ENCODE data around the gene ADCK1. TPM values are rescaled to one million over a fixed set of nuclear protein-coding genes. Genes with fewer than 3 reads are reported as not detected.
"Not testable (repeated sequence)": the region's sequence is repeated elsewhere in the genome, so short reads cannot be mapped to it uniquely, and the experiment has no call there.

ADCK1 gene
- polyA plus RNA-seq, 3 donors: 3.7 to 33.0 (median 5.4) TPM

GRCh38 chr14:77885367-77885766 is 85.5 kb downstream of the ADCK1 start:
- intact Hi-C loops (cut with micrococcal nuclease): no loop called here
- Mint-ChIP-seq H3K27ac (no peak overlapping the region), H3K9me3 (peaks cover 12 to 29% (median 14%) of the 10 kb centered on the region in 7 donors), H3K27me3 (ENCODE audit: low read depth in 3 of 3) (peaks cover 0 to 4% (median 0%) of the 10 kb centered on the region in 3 donors), H3K36me3 (peaks cover 25 to 33% of the 10 kb centered on the region in 2 donors), H3K4me3 (no peak overlapping the region), H3K4me1 (no peaks in the 10 kb centered on the region)
- no peak for TF ChIP-seq CTCF (IDR thresholded peaks at IDR 0.05)
- Histone ChIP-seq H3K9me3 (replicated peaks in 1 of 2; ENCODE audit: control insufficient read depth in 1 of 2, insufficient read depth in 1 of 2, low read length in 2 of 2) (peaks cover 0 to 17% of the 10 kb centered on the region in 2 donors), H3K9ac (ENCODE audit: insufficient read depth, low read length, poor library complexity, severe bottlenecking) (no peak overlapping the region), H3K4me2 (replicated peaks; ENCODE audit: extremely low read depth, low read length, poor library complexity, severe bottlenecking) (no peak overlapping the region), H3K4me3 (replicated peaks in 1 of 3; ENCODE audit: low read depth in 2 of 3, low read length in 3 of 3) (no peak overlapping the region), H3K27ac (ENCODE audit: low read depth in 1 of 2, low read length in 2 of 2) (no peak overlapping the region), H3K36me3 (replicated peaks in 1 of 2; ENCODE audit: control insufficient read depth in 1 of 2, insufficient read depth in 2 of 2, low read length in 2 of 2) (peaks cover 5 to 18% of the 10 kb centered on the region in 2 donors), H3K4me1 (ENCODE audit: control insufficient read depth in 1 of 2, insufficient read depth in 2 of 2, low read length in 2 of 2) (no peaks in the 10 kb centered on the region), H3K27me3 (ENCODE audit: control insufficient read depth in 2 of 2, insufficient read depth in 2 of 2, low read length in 2 of 2) (no peaks in the 10 kb centered on the region), H2AFZ (ENCODE audit: insufficient read depth, low read depth, low read length, poor library complexity, severe bottlenecking) (no peak overlapping the region), H3K79me2 (ENCODE audit: insufficient read depth, low read length) (no peaks in the 10 kb centered on the region), H4K20me1 (ENCODE audit: insufficient read depth, low read length) (no peaks in the 10 kb centered on the region)
- DNase-seq: no peak
- 100% methylated on average over 1 of the region's 3 CpGs for WGBS (ENCODE audit: insufficient coverage)

- H3K27ac Mint-ChIP-seq: no peak overlapping the region
- WGBS (ENCODE audit: insufficient coverage): 100% methylated on average over 3 of the region's 3 CpGs
Measured at GRCh38 chr14:77886010-77886409, 86.1 kb downstream of the ADCK1 start.

DNA sequence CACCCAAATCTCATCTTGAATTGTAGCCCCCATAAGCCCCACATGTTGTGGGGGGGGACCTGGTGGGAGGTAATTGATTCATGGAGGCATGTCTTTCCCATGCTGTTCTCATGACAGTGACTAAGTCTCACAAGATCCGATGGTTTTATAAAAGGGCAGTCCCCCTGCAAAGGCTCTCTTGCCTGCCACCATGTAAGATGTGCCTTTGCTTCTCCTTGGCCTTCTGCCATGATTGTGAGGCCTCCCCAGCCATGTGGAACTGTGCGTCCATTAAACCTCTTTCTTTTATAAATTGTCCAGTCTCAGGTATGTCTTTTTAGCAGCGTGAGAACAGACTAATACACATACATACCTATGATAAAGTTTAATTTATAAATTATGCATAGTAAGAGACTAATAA is 89.0 kb downstream of the ADCK1 start:
- H3K27ac Mint-ChIP-seq; H3K4me2 ChIP-seq (replicated peaks; ENCODE audit: extremely low read depth, low read length, poor library complexity, severe bottlenecking); H3K4me3 Mint-ChIP-seq; H3K4me1 ChIP-seq (ENCODE audit: control insufficient read depth in 1 of 2, insufficient read depth in 2 of 2, low read length in 2 of 2); intact Hi-C loops (cut with micrococcal nuclease); DNase-seq; H4K20me1 ChIP-seq (ENCODE audit: insufficient read depth, low read length); H2AFZ ChIP-seq (ENCODE audit: insufficient read depth, low read depth, low read length, poor library complexity, severe bottlenecking); H3K27me3 ChIP-seq (ENCODE audit: control insufficient read depth in 2 of 2, insufficient read depth in 2 of 2, low read length in 2 of 2); H3K4me1 Mint-ChIP-seq; H3K27ac ChIP-seq (ENCODE audit: low read depth in 1 of 2, low read length in 2 of 2); H3K4me3 ChIP-seq (replicated peaks in 1 of 3; ENCODE audit: low read depth in 2 of 3, low read length in 3 of 3); H3K79me2 ChIP-seq (ENCODE audit: insufficient read depth, low read length); H3K9ac ChIP-seq (ENCODE audit: insufficient read depth, low read length, poor library complexity, severe bottlenecking); H3K27me3 Mint-ChIP-seq (ENCODE audit: low read depth in 3 of 3): not testable (repeated sequence)
- Histone ChIP-seq H3K36me3 (replicated peaks in 1 of 2; ENCODE audit: control insufficient read depth in 1 of 2, insufficient read depth in 2 of 2, low read length in 2 of 2) (peaks cover 5 to 18% of the 10 kb centered on the region in 2 donors), H3K9me3 (replicated peaks in 1 of 2; ENCODE audit: control insufficient read depth in 1 of 2, insufficient read depth in 1 of 2, low read length in 2 of 2) (peaks cover 0 to 17% of the 10 kb centered on the region in 2 donors)
- H3K36me3 Mint-ChIP-seq: peaks cover 24 to 37% of the 10 kb centered on the region in 2 donors
- H3K9me3 Mint-ChIP-seq: peaks cover 12 to 29% (median 14%) of the 10 kb centered on the region in 7 donors
- 100% methylated on average over 1 of the region's 3 CpGs for WGBS (ENCODE audit: insufficient coverage)

More at GRCh38 chr14:77886010-77886409, 86.1 kb downstream of the ADCK1 start:
- Histone ChIP-seq H3K79me2 (ENCODE audit: insufficient read depth, low read length) (no peaks in the 10 kb centered on the region), H3K4me2 (replicated peaks; ENCODE audit: extremely low read depth, low read length, poor library complexity, severe bottlenecking) (no peak overlapping the region), H3K9me3 (replicated peaks in 1 of 2; ENCODE audit: control insufficient read depth in 1 of 2, insufficient read depth in 1 of 2, low read length in 2 of 2) (peaks cover 0 to 17% of the 10 kb centered on the region in 2 donors), H3K36me3 (replicated peaks in 1 of 2; ENCODE audit: control insufficient read depth in 1 of 2, insufficient read depth in 2 of 2, low read length in 2 of 2) (peaks cover 5 to 18% of the 10 kb centered on the region in 2 donors), H3K4me3 (replicated peaks in 1 of 3; ENCODE audit: low read depth in 2 of 3, low read length in 3 of 3) (no peak overlapping the region), H2AFZ (ENCODE audit: insufficient read depth, low read depth, low read length, poor library complexity, severe bottlenecking) (no peak overlapping the region), H3K27me3 (ENCODE audit: control insufficient read depth in 2 of 2, insufficient read depth in 2 of 2, low read length in 2 of 2) (no peaks in the 10 kb centered on the region), H3K27ac (ENCODE audit: low read depth in 1 of 2, low read length in 2 of 2) (no peak overlapping the region), H3K4me1 (ENCODE audit: control insufficient read depth in 1 of 2, insufficient read depth in 2 of 2, low read length in 2 of 2) (no peaks in the 10 kb centered on the region), H3K9ac (ENCODE audit: insufficient read depth, low read length, poor library complexity, severe bottlenecking) (no peak overlapping the region), H4K20me1 (ENCODE audit: insufficient read depth, low read length) (no peaks in the 10 kb centered on the region)
- no peak for DNase-seq
- intact Hi-C loops (cut with micrococcal nuclease): no loop called here
- H3K9me3 Mint-ChIP-seq: peaks cover 12 to 29% (median 14%) of the 10 kb centered on the region in 7 donors
- TF ChIP-seq CTCF (IDR thresholded peaks at IDR 0.05): no peak
- no peak overlapping the region for H3K4me3 Mint-ChIP-seq
- no peaks in the 10 kb centered on the region for H3K4me1 Mint-ChIP-seq
- peaks cover 25 to 33% of the 10 kb centered on the region in 2 donors for H3K36me3 Mint-ChIP-seq
- H3K27me3 Mint-ChIP-seq (ENCODE audit: low read depth in 3 of 3): peaks cover 0 to 4% (median 0%) of the 10 kb centered on the region in 3 donors
